Effector memory CD4-positive, alpha-beta T cell (primary cell): ENCODE results near the gene CCDC195.

Experiments used
- DNase-seq, 3 donors: peaks; one replicate each; pipeline ENCODE4 v3.0.0-alpha.2; 2020
- H3K27ac ChIP-seq: 2 replicates; pipeline ENCODE4 v1.7.0; 2013; ENCODE audit warnings: mild to moderate bottlenecking, low read length, moderate library complexity; ENCODE audit not compliant: insufficient read depth, poor library complexity, severe bottlenecking
- H3K27me3 ChIP-seq: replicated peaks from 2 replicates; pipeline ENCODE4 v1.7.0; 2013; ENCODE audit warnings: mild to moderate bottlenecking, low read length; ENCODE audit not compliant: insufficient read depth, control insufficient read depth, poor library complexity, severe bottlenecking
- H3K36me3 ChIP-seq: 2 replicates; pipeline ENCODE4 v1.7.0; 2013; ENCODE audit warnings: mild to moderate bottlenecking, low read length, moderate library complexity; ENCODE audit not compliant: control insufficient read depth, insufficient read depth
- H3K4me1 ChIP-seq: 2 replicates; pipeline ENCODE4 v1.7.0; 2013; ENCODE audit warnings: low read length, mild to moderate bottlenecking; ENCODE audit not compliant: control insufficient read depth, insufficient read depth, poor library complexity, severe bottlenecking
- H3K4me3 ChIP-seq: 2 replicates; pipeline ENCODE4 v1.7.0; 2013; ENCODE audit warnings: low read length, low read depth, mild to moderate bottlenecking; ENCODE audit not compliant: insufficient read depth, poor library complexity, severe bottlenecking
- H3K9me3 ChIP-seq: 2 replicates; pipeline ENCODE4 v1.7.0; 2013; ENCODE audit warnings: mild to moderate bottlenecking, low read length, moderate library complexity; ENCODE audit not compliant: control insufficient read depth

Gene CCDC195

DNA sequence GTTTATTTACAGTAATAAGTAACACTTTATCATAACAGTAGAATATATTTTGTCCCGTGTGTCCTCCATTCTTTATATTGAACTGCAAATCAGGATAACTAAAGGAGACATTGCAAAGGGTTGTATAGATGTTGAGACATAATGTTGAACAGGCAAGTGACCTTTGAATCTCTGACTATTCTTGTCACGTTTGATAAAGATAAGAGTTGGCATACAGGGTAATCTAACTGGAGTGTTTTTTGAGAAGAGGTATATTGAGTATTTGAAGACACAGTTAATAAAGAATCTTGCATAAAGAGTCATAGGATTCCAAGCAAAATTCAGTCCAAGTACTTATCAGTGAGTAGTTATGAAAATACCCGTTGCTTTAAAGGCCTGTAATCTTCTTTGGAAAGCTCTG, 21.7 kb downstream of the CCDC195 start:
- Histone ChIP-seq H3K36me3 (no peaks in the 10 kb centered on the region), H3K27ac (no peak overlapping the region), H3K4me1 (no peaks in the 10 kb centered on the region), H3K4me3 (no peak overlapping the region), H3K27me3 (no peaks in the 10 kb centered on the region), H3K9me3 (no peaks in the 10 kb centered on the region)
- DNase-seq, result no peak

DNA sequence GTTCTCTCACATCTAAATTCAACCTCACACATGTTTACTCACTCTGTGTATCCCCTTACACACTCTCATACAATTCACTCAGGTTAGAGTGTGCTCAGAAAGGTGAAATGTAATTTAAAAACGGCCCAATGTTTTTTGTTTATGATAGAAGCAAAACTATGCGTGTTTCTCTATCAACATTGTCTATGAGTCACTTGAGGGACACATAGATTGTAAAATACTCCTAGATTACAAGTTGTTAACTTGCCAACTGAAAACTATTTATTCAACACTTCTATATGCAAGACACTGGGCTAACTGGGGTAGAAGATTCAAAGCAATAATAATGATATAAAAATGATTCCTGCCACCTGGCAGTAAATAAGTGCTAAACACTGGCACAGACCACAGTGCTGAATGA, 24.6 kb downstream of the CCDC195 start:
- Histone ChIP-seq H3K27me3 (no peaks in the 10 kb centered on the region), H3K4me1 (no peaks in the 10 kb centered on the region), H3K36me3 (no peaks in the 10 kb centered on the region), H3K27ac (no peak overlapping the region), H3K4me3 (no peak overlapping the region), H3K9me3 (no peaks in the 10 kb centered on the region)
- DNase-seq, result no peak

GRCh38 chr2:224690868-224691267, 25.3 kb downstream of the CCDC195 start:
- no peak overlapping the region for H3K4me3 ChIP-seq
- DNase-seq, result no peak
- no peak overlapping the region for H3K27ac ChIP-seq
- H3K9me3 ChIP-seq, result no peaks in the 10 kb centered on the region
- H3K4me1 ChIP-seq, result no peaks in the 10 kb centered on the region
- no peaks in the 10 kb centered on the region for H3K36me3 ChIP-seq
- no peaks in the 10 kb centered on the region for H3K27me3 ChIP-seq

- no peak overlapping the region for H3K4me3 ChIP-seq
Measured at GRCh38 chr2:224689539-224689938, 26.6 kb downstream of the CCDC195 start.

GRCh38 chr2:224688997-224689396, 27.2 kb downstream of the CCDC195 start:
- Histone ChIP-seq H3K4me1 (no peaks in the 10 kb centered on the region), H3K27ac (no peak overlapping the region), H3K9me3 (no peaks in the 10 kb centered on the region), H3K36me3 (no peaks in the 10 kb centered on the region), H3K4me3 (no peak overlapping the region), H3K27me3 (no peaks in the 10 kb centered on the region)
- no peak for DNase-seq

More at GRCh38 chr2:224689539-224689938, 26.6 kb downstream of the CCDC195 start:
- Histone ChIP-seq H3K9me3 (no peaks in the 10 kb centered on the region), H3K27me3 (no peaks in the 10 kb centered on the region), H3K27ac (no peak overlapping the region), H3K36me3 (no peaks in the 10 kb centered on the region), H3K4me1 (no peaks in the 10 kb centered on the region)
- DNase-seq, result no peak

DNA sequence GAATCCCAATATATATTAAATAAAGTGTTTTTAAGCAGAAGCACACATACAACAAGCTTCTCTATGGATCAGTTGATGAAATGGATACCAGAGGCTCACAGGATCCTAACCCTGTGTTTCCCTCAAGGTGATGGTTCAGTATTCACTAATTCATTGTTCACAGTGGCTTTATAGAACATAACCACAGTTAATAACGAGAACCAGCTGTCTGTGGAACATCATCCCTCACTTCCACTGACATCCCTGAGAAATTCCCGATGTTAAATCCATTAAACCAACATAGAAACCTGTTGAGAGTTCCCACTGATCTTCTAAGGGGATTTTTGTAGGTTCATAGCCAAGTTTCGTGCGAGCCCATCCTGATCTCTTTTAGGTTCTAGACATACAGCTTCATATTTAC, 29.0 kb downstream of the CCDC195 start:
- no peak overlapping the region for H3K4me3 ChIP-seq

GRCh38 chr2:224685121-224685520, 31.0 kb downstream of the CCDC195 start:
- H3K27me3 ChIP-seq, result no peaks in the 10 kb centered on the region
- H3K9me3 ChIP-seq, result no peaks in the 10 kb centered on the region
- H3K36me3 ChIP-seq, result no peaks in the 10 kb centered on the region
- DNase-seq, result no peak
- H3K4me3 ChIP-seq, result no peak overlapping the region
- no peak overlapping the region for H3K27ac ChIP-seq
- H3K4me1 ChIP-seq, result no peaks in the 10 kb centered on the region

More for the DNA sequence above, 29.0 kb downstream of the CCDC195 start:
- DNase-seq, result no peak
- H3K27me3 ChIP-seq, result no peaks in the 10 kb centered on the region
- no peak overlapping the region for H3K27ac ChIP-seq
- H3K36me3 ChIP-seq, result no peaks in the 10 kb centered on the region
- H3K9me3 ChIP-seq, result no peaks in the 10 kb centered on the region
- H3K4me1 ChIP-seq, result no peaks in the 10 kb centered on the region

DNA sequence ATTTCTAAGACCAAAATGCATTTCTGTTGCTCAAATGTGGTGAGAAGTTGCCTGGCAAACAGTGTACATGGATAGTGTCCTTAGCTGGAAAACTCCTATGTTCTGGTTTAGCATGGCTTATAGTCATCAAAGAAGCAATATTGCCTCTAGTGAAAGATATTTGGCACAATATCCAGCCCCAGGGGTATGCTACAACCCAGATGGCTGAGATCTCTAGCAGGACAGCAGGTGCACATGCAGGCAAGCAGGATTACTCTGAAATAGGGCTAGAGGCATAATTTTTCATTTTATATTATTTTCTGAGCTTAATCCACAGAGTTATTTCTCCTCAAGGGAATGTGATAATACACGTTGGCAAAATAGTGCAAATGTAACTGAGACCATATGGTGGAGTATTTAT, 34.0 kb downstream of the CCDC195 start:
- H3K36me3 ChIP-seq, result no peaks in the 10 kb centered on the region
- H3K27me3 ChIP-seq, result no peaks in the 10 kb centered on the region
- no peak overlapping the region for H3K27ac ChIP-seq
- no peaks in the 10 kb centered on the region for H3K4me1 ChIP-seq
- no peaks in the 10 kb centered on the region for H3K9me3 ChIP-seq
- no peak for DNase-seq
- no peak overlapping the region for H3K4me3 ChIP-seq

- Histone ChIP-seq H3K4me3 (no peak overlapping the region), H3K36me3 (no peaks in the 10 kb centered on the region), H3K4me1 (no peaks in the 10 kb centered on the region), H3K27ac (no peak overlapping the region), H3K27me3 (no peaks in the 10 kb centered on the region), H3K9me3 (no peaks in the 10 kb centered on the region)
- no peak for DNase-seq
Measured at GRCh38 chr2:224671731-224672130, 44.4 kb downstream of the CCDC195 start.

DNA sequence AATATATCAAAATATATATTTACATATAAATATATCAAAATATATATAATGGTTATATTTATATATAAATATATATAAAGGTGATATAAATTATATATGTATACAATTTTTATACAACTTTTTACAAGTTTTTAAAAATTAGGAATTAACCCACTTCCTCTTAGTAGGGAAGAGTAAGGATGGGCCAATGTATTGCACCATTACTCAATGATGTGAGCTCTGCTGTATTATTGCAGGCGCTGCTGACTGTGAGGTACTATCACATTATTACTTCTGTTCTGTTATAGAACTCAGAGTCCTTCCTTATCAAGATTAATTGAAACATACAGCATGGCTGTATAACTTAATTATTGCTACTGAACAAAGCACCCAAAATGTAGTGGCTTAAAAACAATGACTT, 46.0 kb downstream of the CCDC195 start:
- H3K27me3 ChIP-seq, result no peaks in the 10 kb centered on the region
- no peak overlapping the region for H3K4me3 ChIP-seq
- H3K36me3 ChIP-seq, result no peaks in the 10 kb centered on the region
- no peak overlapping the region for H3K27ac ChIP-seq
- H3K4me1 ChIP-seq, result no peaks in the 10 kb centered on the region
- no peaks in the 10 kb centered on the region for H3K9me3 ChIP-seq
- DNase-seq, result no peak

DNA sequence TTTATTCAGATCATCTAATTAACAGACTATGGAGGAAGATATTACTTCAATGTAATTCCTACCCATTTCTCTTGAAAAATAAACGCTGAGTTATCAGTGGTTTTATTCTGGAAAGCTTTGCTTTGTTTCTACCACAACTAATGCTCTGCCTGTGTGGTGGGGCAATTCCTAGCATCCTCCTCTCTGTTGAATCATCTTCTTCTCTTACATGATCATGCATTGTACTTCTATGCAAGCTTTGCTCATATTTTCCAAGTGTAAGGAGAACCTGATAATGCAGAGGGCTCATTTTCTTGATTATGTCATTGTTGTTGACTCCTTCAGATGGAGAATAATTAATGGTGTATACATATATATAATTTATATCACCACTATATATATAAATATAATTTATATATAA, 46.7 kb downstream of the CCDC195 start:
- no peaks in the 10 kb centered on the region for H3K4me1 ChIP-seq
- no peaks in the 10 kb centered on the region for H3K27me3 ChIP-seq
- DNase-seq, result no peak
- no peak overlapping the region for H3K4me3 ChIP-seq
- H3K27ac ChIP-seq, result no peak overlapping the region
- H3K9me3 ChIP-seq, result no peaks in the 10 kb centered on the region
- no peaks in the 10 kb centered on the region for H3K36me3 ChIP-seq
